GM18520 (cell line): ENCODE measurements around the gene CYTH1.

Source experiments
- ATAC-seq: cut with Tn5 transposase; IDR thresholded peaks from one replicate; pipeline ENCODE4 v1.9.1; 2021; ENCODE audit not compliant: unreplicated experiment

The CYTH1 gene

GRCh38 chr17:78781893-78782304, at the start of gene CYTH1:
CYTH1 (minus strand) TSS chr17:78782273; CDS start chr17:78782223, 50 bp downstream.
- ATAC-seq = peak; percentile 5

GRCh38 chr17:78829477-78829876, 47.4 kb upstream of the CYTH1 start:
- ATAC-seq = no peak

GRCh38 chr17:78828470-78829185, 46.6 kb upstream of the CYTH1 start:
- no peak for ATAC-seq

GRCh38 chr17:78826836-78827509, 44.9 kb upstream of the CYTH1 start:
- ATAC-seq = no peak

GRCh38 chr17:78826421-78826820, 44.3 kb upstream of the CYTH1 start:
- ATAC-seq = no peak

- ATAC-seq = no peak
Observed at GRCh38 chr17:78825696-78826095, 43.6 kb upstream of the CYTH1 start.

- no peak for ATAC-seq
Observed at GRCh38 chr17:78824240-78824639, 42.2 kb upstream of the CYTH1 start.

- no peak for ATAC-seq
Observed at GRCh38 chr17:78823282-78824046, 41.4 kb upstream of the CYTH1 start.

- ATAC-seq = no peak
Observed at GRCh38 chr17:78822552-78822951, 40.5 kb upstream of the CYTH1 start.

GRCh38 chr17:78821961-78822360, 39.9 kb upstream of the CYTH1 start:
- no peak for ATAC-seq

GRCh38 chr17:78820841-78821240, 38.8 kb upstream of the CYTH1 start:
- no peak for ATAC-seq

GRCh38 chr17:78819806-78820792, 38.0 kb upstream of the CYTH1 start:
- no peak for ATAC-seq

GRCh38 chr17:78819402-78819801, 37.3 kb upstream of the CYTH1 start:
- no peak for ATAC-seq

GRCh38 chr17:78818932-78819331, 36.9 kb upstream of the CYTH1 start:
- ATAC-seq = no peak

- ATAC-seq = no peak
Observed at GRCh38 chr17:78818152-78818846, 36.2 kb upstream of the CYTH1 start.

GRCh38 chr17:78817123-78817522, 35.0 kb upstream of the CYTH1 start:
- ATAC-seq = no peak

- no peak for ATAC-seq
Observed at GRCh38 chr17:78815696-78816095, 33.6 kb upstream of the CYTH1 start.

GRCh38 chr17:78812855-78813254, 30.8 kb upstream of the CYTH1 start:
- no peak for ATAC-seq

- no peak for ATAC-seq
Observed at GRCh38 chr17:78808163-78808562, 26.1 kb upstream of the CYTH1 start.

GRCh38 chr17:78806451-78806850, 24.4 kb upstream of the CYTH1 start:
- no peak for ATAC-seq
